Hippocampal formation (tissue), 2 donors: ENCODE results near the gene RNF168.
"Not testable (repeated sequence)": the region's sequence is repeated elsewhere in the genome, so short reads cannot be mapped to it uniquely, and the experiment has no call there.

Experiments
- DNase-seq, 2 donors: peaks; one replicate each; lab custom pipeline; 2025; lab: John Stamatoyannopoulos, UW

Gene RNF168

DNA sequence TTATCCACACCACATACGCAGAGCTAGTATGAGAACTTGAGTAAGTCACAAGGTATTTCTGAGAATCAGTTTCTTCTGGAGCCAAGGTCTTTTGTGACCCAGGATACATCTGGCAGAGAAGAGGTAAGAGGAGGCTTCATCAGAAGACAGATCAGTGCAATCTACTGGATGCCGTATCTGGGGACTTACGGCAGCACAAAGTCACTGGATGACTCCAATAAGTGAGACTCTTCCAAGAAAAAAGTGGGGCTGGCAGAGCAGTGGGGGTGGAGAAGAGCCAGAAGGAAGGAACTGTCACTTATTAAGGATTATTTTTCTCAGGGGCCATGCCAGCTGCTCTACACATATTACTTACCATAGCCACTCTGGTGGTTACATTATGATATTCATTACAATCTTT, 39.8 kb downstream of the RNF168 start:
- DNase-seq: no peak

DNA sequence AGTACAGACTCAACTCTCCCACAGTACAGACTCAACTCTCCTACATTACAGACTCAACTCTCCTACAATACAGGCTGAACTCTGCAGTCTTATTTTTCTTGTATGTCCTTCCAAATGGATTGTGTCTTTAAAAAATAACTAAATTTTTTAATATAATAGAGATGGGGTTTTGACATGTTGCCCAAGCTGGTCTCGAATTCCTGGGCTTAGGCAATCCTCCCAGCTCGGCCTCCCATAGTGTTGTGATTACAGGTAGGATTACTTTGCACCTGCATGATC, 40.2 kb downstream of the RNF168 start:
- DNase-seq: no peak

DNA sequence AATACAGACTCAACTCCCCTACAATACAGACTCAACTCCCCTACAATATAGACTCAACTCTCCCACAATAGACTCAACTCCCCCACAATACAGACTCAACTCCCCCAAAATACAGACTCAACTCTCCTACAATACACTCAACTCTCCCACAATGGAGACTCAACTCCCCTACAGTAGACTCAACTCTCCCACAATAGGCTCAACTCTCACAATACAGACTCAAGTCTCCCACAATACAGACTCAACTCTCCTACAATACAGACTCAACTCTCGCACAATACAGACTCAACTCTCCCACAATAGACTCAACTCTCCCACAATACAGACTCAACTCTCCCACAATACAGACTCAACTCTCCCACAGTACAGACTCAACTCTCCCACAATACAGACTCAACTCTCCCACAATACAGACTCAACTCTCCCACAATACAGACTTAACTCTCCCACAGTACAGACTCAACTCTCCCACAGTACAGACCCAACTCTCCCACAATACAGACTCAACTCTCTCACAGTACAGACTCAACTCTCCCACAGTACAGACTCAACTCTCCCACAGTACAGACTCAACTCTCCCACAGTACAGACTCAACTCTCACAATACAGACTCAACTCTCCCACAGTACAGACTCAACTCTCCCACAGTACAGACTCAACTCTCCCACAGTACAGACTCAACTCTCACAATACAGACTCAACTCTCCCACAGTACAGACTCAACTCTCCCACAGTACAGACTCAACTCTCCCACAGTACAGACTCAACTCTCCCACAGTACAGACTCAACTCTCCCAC, 40.7 kb downstream of the RNF168 start:
- not testable (repeated sequence) for DNase-seq

DNA sequence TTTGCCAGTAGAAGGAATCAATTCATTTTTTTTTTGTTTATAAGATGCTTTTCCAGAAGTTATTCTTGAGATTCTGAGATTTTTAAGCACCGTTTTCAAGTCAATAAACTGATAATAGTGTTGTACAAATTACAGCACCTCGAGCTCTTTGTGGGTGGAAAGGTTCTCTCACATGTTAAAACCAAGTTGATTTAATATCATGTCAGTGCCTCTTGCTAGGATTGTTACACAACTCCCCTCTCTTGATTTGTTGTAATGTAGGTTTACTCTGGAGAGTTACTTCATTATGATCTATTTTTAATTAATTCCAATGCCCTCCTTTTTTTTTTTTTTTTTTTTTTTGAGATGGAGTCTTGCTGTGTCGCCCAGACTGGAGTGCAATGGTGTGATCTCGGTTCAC, 45.5 kb downstream of the RNF168 start:
- no peak for DNase-seq

DNA sequence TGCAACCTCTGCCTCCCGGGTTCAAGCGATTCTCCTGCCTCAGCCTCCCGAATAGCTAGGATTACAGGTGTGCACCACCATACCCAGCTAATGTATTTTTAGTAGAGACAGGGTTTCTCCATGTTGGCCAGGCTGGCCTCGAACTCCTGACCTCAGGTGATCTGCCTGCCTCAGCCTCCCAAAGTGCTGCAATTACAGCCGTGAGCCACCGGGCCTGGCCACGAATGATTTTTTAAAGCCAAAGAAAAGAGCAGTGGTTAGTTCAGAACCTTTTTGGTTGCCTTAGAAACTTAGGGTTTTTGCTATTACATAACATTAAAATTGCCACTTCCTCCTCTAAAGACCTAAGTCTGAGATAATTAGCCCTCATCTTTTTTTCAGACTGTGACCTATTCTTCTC, 46.1 kb downstream of the RNF168 start:
- not testable (repeated sequence) for DNase-seq

DNA sequence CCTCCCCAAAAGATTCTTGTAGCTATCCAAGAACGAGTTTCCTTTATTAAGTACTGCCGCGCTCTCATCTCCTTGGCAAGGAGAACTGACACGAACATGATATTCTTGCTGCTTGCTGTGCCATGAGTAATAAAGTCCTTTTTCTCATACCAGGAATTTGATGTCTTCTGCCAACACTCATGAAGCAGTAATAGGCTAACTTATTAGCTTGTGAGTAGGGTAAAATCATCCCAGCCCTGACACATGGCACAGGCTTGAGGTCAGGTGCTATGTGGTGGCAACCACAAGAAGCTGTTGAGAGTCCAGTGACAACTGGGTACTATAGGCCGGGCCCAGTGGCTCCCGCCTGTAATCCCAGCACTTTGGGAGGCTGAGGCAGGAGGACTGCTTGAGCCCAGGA, 48.6 kb downstream of the RNF168 start:
- DNase-seq: no peak

DNA sequence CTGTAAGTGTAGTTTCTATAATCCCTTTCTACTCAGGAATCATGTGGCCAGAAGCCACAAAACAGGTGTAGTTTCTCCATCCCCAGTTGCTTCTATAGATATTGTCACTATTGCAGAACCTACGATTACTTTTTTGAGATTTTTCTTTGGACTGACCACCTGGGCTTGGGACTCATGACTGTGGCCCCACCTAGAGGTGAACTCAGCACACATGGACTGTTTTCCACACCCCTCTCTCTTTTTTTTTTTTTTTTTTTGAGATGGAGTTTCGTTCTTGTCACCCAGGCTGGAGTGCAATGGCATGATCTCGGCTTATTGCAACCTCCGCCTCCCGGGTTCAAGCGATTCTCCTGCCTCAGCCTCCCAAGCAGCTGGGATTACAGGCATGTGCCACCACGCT, 58.2 kb downstream of the RNF168 start:
- DNase-seq: not testable (repeated sequence)

DNA sequence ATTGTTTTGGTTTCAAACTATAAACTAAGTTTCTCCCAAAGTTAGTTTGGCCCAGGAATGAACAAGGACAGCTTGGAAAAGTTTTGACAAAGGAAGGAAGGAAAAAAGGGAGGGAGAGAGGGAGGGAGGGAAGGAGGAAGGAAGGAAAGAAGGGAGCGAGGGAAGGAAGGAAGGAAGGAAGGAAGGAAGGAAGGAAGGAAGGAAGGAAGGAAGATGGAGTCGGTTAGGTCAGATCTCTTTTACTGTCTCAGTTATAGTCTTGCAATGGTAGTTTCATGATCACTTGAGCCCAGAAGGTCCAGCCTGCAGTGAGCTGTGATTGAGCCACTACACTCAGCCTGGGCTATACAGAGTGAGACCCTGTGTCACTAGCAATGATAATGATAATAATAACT, 59.1 kb downstream of the RNF168 start:
- no peak for DNase-seq

DNA sequence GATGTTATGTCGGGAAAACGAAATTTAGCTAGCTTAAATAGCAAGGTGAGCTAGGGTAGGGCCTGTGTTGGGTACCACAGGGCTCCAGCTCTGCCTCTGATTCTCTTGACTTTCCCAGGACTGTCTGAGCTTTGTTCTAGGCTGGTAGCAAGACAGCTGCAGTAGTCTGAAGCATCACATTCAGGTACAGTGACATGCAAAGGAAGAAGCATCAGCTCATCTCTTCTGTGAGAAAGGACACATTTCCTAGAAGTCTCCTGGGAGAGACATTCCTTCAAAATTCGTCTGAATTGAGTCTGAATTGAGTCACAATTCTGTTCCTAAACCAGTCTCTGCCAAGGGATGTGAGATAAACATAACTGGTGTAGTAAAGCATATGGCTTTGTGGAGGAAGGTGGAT, 62.9 kb downstream of the RNF168 start:
- no peak for DNase-seq

DNA sequence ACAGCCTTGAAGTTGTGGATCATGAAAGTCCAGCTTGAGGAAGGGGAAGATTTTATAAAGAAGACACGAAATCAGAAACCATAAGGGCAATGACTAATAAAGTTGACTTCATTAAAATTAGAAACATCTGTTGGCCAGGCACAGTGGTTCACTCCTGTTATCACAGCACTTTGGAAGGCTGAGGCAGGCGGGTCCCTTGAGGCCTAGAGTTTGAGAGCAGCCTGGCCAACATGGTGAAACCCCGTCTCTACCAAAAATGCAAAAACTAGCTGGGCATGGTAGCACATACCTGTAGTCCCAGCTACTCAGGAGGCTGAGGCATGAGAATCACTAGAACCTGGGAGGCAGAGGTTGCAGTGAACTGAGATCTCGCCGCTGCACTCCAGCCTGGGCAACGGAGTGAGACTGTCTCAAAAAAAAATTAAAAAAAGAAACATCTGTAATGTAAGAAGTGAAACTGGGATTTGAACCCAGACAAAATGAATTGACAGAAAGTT, 63.5 kb downstream of the RNF168 start:
- DNase-seq: no peak

DNA sequence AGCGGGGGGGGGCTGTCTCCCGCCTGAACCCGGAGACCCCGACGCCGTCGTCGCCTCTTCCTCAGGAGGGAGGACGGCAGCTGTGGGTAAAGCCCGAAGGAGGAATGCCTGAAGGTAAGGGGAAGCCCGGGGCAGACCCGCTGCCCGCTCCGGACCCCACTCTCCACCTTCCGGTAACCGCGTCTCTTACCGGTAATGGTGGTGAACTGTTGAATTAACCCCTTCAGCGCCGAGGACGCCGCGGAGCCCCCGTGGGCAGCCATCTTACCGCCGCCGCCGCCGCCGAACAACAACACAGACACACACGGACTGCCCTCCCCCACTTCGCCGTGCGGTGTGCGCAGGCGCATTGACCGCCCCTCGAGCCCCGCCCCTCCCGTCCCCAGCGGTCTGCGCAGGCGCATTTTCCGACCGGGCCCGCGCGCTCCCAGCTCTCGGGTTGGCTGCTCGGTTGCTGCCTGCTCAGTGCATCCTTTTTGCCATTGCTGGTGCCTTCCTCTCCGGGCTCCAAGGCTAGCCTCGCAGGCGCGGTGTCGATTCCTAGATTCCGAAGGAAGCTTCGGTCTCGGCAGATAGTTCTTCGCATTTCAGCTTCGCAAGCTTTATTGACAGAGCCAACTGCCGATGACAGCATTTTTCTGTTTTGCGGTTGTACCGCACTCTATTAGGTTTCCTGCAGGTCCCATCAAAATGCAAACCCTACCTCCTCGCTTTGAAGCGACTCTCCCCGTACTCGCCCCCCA, 71.3 kb downstream of the RNF168 start, which contains the start of gene UBXN7:
Gene UBXN7 (minus strand): TSS at position 291 of the 743 bp plus-strand sequence. CDS start 28 bp downstream, at position 263.
- DNase-seq: peak; percentile 92 to 94

DNA sequence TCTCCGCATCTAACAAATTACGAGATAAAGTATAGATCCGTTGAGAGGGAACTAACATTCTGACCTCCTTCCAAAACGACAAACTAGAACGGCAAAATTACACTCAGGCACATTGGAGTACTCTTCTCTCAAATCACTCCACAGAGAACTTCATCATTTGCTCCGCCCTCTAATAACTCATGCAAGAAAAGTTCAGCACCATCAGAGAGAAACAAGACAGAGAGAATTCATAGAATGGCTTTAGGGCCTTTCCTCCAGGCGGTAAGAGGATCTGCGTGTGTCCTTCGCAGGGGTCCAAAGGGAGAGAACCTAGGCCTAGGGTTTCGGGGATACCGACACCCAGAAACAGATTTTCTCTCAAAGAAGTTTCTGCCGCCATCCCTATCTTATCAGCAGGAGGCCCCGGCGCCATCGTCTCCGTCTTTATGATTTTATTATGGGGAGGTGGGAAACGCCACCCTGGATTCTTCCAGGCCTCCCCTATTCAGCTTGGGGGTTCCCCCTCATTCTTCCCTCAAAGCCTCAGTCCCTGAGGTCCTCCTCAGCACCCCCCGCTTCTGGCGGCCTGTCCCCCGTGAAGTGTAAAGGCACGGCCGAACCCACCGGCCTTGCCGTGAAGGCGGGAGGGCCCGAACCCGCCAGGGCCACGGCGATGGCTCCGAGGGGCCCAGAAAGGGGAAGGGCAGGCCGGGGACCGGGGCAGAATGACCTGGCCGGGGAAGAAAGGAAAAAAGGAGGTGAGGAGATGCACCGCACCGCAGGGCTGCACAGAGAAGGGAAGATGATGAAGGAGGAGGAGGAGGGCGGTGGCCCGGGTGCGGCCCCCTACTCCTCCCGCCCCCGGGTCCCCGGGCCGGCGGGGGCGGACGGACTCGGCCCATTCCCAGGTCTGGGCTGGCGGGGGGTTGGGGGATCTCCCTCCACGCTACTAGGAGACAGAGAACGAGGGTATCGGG, 72.1 kb downstream of the RNF168 start:
- DNase-seq: peak; percentile 31 to 42

DNA sequence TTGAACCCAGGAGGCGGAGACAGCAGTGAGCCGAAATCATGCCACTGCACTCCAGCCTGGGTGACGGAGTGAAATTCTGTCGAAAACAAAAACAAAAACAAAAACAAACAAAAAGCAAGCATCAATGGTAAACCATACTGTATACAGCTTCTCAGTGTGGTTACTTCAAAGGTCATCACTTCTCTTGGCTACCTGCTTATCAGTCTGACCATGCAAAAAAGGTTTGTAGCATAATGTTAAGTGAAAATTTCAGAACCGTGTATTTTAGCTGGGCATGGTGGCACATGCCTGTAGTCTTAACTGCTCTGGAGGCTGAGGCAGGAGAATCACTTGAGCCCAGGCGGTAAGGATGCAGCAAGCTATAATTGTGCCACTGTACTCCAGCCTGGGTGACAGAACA, 75.5 kb downstream of the RNF168 start:
- DNase-seq: no peak

DNA sequence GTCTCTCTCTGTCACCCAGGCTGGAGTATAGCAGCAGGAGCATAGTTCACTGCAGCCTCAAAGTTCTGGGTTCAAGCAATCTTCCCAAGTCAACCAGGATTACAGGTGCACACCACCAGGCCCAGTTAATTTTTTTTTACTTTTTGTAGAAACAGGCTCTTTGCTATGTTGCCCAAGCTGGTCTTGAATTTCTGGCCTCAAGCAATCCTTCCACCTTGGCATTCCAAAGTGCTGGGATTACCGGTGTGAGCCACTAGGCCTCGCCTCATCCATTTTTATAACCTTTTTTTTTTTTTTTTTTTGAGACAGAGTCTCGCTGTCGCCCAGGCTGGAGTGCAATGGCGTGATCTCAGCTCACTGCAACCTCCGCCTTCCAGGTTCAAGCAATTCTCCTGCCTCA, 79.1 kb downstream of the RNF168 start:
- not testable (repeated sequence) for DNase-seq

DNA sequence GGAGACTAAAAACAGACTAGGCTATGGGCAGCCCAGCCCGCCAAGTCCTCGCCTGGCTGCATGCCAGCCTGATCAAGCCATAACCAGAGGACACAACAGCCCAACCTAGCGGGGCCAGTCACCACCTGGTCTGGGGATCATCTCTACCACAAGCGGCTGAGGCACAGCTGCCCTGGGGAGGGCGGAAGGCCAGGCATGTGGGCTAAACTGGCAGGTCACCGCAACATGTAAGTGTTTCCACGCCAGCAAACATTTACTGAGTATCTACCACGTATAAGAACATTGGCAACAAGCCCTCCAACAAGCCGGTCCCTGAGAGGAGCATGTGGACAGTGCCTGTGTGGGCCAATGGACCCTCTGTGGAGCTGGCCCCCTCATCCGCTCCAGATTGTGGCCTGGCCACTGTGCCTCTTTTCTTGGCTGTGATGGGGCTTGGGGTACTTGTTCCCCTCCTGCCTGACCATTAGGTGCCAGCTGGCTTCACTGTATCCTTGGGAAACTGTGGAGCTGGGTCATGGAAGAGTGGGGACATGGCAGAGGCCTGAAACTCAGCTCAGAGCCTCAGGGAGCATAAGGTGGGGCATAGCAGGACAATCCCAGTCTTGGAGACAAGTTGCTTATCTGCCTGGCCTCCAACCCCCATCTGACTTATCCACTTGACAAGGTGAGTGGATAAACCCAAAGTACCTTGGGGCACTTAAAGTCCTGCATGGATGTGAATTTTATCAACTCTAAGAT, 80.4 kb downstream of the RNF168 start:
- DNase-seq: peak in 1 of 2 donors; percentile 3

DNA sequence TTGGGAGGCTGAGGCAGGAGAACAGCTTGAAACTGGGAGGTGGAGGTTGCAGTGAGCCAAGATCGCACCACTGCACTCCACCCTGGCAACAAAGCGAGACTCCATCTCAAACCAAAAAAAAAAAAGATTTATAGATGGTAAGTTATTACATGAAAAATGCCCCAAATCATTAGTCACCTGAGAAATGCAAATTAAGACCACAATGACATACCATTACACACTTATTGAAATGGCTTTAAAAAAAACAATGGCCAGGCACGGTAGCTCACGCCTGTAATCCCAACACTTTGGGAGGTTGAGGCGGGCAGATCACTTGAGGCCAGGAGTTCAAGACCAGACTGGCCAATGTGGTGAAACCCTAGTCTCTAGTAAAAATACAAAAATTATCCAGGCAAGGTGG, 81.9 kb downstream of the RNF168 start:
- not testable (repeated sequence) for DNase-seq

DNA sequence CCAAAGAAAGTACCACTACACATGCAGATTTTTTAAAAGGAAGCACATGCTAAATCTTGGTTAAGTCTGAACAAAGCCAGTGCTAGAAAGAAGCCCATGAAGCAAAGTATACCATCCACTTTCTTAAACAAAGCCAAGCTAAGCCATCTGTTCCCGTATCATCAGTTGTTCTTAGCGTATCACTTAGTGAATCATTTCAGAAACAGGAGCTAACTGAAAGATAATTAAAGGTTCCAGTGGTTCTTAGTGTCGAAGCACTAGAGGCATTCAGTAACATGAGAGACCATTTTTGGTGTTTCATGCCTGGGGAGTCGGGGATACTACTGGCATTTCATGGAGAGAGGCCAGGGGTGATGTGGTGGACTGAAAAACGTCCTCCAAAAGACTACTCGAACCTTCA, 84.2 kb downstream of the RNF168 start:
- no peak for DNase-seq
